Endothelial cell of umbilical vein (primary cell): Measurements from ENCODE around the gene MYLK. TPM values are rescaled to one million over a fixed set of nuclear protein-coding genes. Genes with fewer than 3 reads are reported as not detected.
"Not testable (repeated sequence)": the region's sequence is repeated elsewhere in the genome, so short reads cannot be mapped to it uniquely, and the experiment has no call there.

Source experiments
- BruUV-seq: library from RNA; stranded (reverse); fragments of 400-500 nt; replicated peaks from 2 replicates; lab custom pipeline; 2021; lab: Mats Ljungman, UMichigan
- CTCF ChIA-PET: fragments of 300-600, 350-600 bp; sonication (Branson Sonifier 250); formaldehyde crosslinking; loops from one replicate; lab custom pipeline; 2021; ENCODE audit warnings: antibody characterized with exemption, inconsistent platforms; lab: Charles Lee
- POLR2A ChIA-PET: fragments of 300-600, 350-600 bp; sonication (Branson Sonifier 250); formaldehyde crosslinking; loops from one replicate; lab custom pipeline; 2021; ENCODE audit warnings: antibody characterized with exemption, inconsistent platforms; lab: Charles Lee
- DNase-seq: peaks from one replicate; pipeline ENCODE4 v3.0.0-alpha.2; 2011; ENCODE audit warnings: low read depth, low spot score
- FAIRE-seq: peaks from 2 replicates; lab custom pipeline; 2011; peaks lifted over from hg19 to GRCh38; lab: Jason Lieb, UNC
- H2AFZ ChIP-seq: 2 replicates; pipeline ENCODE4 v1.6.0; 2012; ENCODE audit warnings: low read depth, low read length, control low read depth, inconsistent platforms
- H3K27ac ChIP-seq: 2 replicates; pipeline ENCODE4 v1.5.1; 2011; ENCODE audit warnings: low read depth, mild to moderate bottlenecking, control low read depth, low read length, moderate library complexity; ENCODE audit not compliant: insufficient read depth
- H3K27me3 ChIP-seq, 2 experiments: 2 replicates each; pipeline versions ENCODE4 v1.6.0 to v1.6.1; 2011; ENCODE audit warnings: low read length in 2 of 2, mixed read lengths in 1 of 2; ENCODE audit not compliant: control insufficient read depth in 2 of 2, insufficient read depth in 2 of 2
- H3K36me3 ChIP-seq, 2 experiments: 2 replicates in 1 of 2; 3 replicates in 1 of 2; pipeline ENCODE4 v1.5.1; 2011; ENCODE audit warnings: low read length in 2 of 2, mild to moderate bottlenecking in 1 of 2, moderate library complexity in 1 of 2; ENCODE audit not compliant: control insufficient read depth in 2 of 2, insufficient read depth in 2 of 2; ENCODE audit errors: extremely low read depth in 1 of 2
- H3K4me1 ChIP-seq: 3 replicates; pipeline ENCODE4 v1.5.1; 2011; ENCODE audit warnings: mild to moderate bottlenecking, low read length; ENCODE audit not compliant: control insufficient read depth, insufficient read depth; ENCODE audit errors: extremely low read depth
- H3K4me2 ChIP-seq: 2 replicates; pipeline ENCODE4 v1.6.1; 2011; ENCODE audit warnings: low read length, control low read depth, mixed read lengths; ENCODE audit not compliant: insufficient read depth
- H3K4me3 ChIP-seq, 3 experiments: fragments of 200-600 bp in 1 of 3; sonication (generic), shearing (Covaris generic) in 1 of 3; replicated peaks in 1 of 3; 2 replicates each; pipeline ENCODE4 v1.5.1; 2011 to 2016; ENCODE audit warnings: control low read depth in 3 of 3, low read length in 3 of 3, mild to moderate bottlenecking in 2 of 3, inconsistent platforms in 1 of 3, low read depth in 1 of 3, moderate library complexity in 1 of 3; ENCODE audit not compliant: insufficient read depth in 1 of 3
- H3K79me2 ChIP-seq: 2 replicates; pipeline ENCODE4 v1.6.0; 2012; ENCODE audit warnings: low read length, inconsistent platforms; ENCODE audit not compliant: control insufficient read depth, insufficient read depth
- H3K9ac ChIP-seq: replicated peaks from 2 replicates; pipeline ENCODE3; 2011; ENCODE audit warnings: low read length, control low read depth; ENCODE audit not compliant: insufficient read depth; ENCODE audit errors: extremely low read depth
- H3K9me1 ChIP-seq: replicated peaks from 3 replicates; pipeline ENCODE4 v1.6.0; 2011; ENCODE audit warnings: mild to moderate bottlenecking, low read length; ENCODE audit not compliant: control insufficient read depth, insufficient read depth; ENCODE audit errors: extremely low read depth
- H3K9me3 ChIP-seq: replicated peaks from 2 replicates; pipeline ENCODE4 v1.5.1; 2012; ENCODE audit warnings: low read length, inconsistent platforms; ENCODE audit not compliant: control insufficient read depth, insufficient read depth
- H4K20me1 ChIP-seq: replicated peaks from 2 replicates; pipeline ENCODE3; 2011; ENCODE audit warnings: mild to moderate bottlenecking, low read length; ENCODE audit not compliant: control insufficient read depth, insufficient read depth; ENCODE audit errors: extremely low read depth
- EZH2 ChIP-seq: IDR thresholded peaks from 2 replicates; pipeline ENCODE4 v1.6.1; 2012; ENCODE audit warnings: borderline replicate concordance, low read depth, mild to moderate bottlenecking, moderate library complexity, low read length, inconsistent platforms; ENCODE audit not compliant: severe bottlenecking
- FOS ChIP-seq: IDR thresholded peaks from 2 replicates; pipeline ENCODE4 v1.6.1; 2011; ENCODE audit warnings: mild to moderate bottlenecking, low read length, moderate library complexity, borderline replicate concordance; ENCODE audit not compliant: insufficient read depth
- GATA2 ChIP-seq: IDR thresholded peaks from 2 replicates; pipeline ENCODE4 v1.7.0; 2011; ENCODE audit warnings: low read depth, mild to moderate bottlenecking, moderate library complexity, mixed read lengths, low read length; ENCODE audit not compliant: insufficient read length, insufficient read depth
- JUN ChIP-seq: IDR thresholded peaks from 2 replicates; pipeline ENCODE4 v1.6.1; 2011; ENCODE audit warnings: borderline replicate concordance, low read depth; ENCODE audit not compliant: insufficient read length, insufficient read depth
- MYC ChIP-seq: IDR thresholded peaks from one replicate; pipeline ENCODE4 v1.6.1; 2011; ENCODE audit warnings: mild to moderate bottlenecking, low read depth, low read length
- POLR2A ChIP-seq: IDR thresholded peaks from 2 replicates; pipeline ENCODE4 v1.6.1; 2012; ENCODE audit warnings: low read depth, mild to moderate bottlenecking, control low read depth, low read length
- POLR2AphosphoS5 ChIP-seq: IDR thresholded peaks from 2 replicates; pipeline ENCODE4 v1.6.1; 2012; ENCODE audit warnings: low read depth, mild to moderate bottlenecking, control low read depth, low read length, moderate library complexity; ENCODE audit not compliant: insufficient read depth
- dilution Hi-C: fragments of 300-500 bp; cut with MboI; formaldehyde crosslinking; loops from one replicate; pipeline ENCODE4 v1.15.0; 2019; ENCODE audit warnings: low sequenced_read_pairs; ENCODE audit not compliant: extremely low pct_ligation_motif_present
- intact Hi-C: fragments of 100-400 bp; cut with micrococcal nuclease; formaldehyde crosslinking; loops from one replicate; pipeline ENCODE4 v1.10.0; 2022
- polyA plus RNA-seq, 4 experiments: library from polyadenylated mRNA; depleted of rRNA in 3 of 4; stranded (reverse) in 3 of 4; unstranded in 1 of 4; fragments of >200 nt; gene quantifications; 2 replicates each; pipeline versions ENCODE4 v1.2.1 to v1.2.3, GENCODE V29; 2011 to 2012; ENCODE audit warnings: missing spikeins in 1 of 4
- total RNA-seq: library from RNA; stranded (reverse); gene quantifications from 2 replicates; pipeline ENCODE4 v1.2.3, GENCODE V29; 2021
- TF ChIP-seq, protein P1 (sequence below), 2 donors: IDR thresholded peaks; 1 replicate in 1 of 2; 2 replicates in 1 of 2; pipeline ENCODE4 v1.5.1; 2011; ENCODE audit warnings: low read length in 2 of 2, mild to moderate bottlenecking in 2 of 2, moderate library complexity in 2 of 2, control low read depth in 1 of 2, inconsistent platforms in 1 of 2, low read depth in 1 of 2; ENCODE audit not compliant: insufficient read depth in 1 of 2; ENCODE audit errors: extremely low read depth in 1 of 2
- TF ChIP-seq, protein P2 (sequence below): IDR thresholded peaks from 2 replicates; pipeline ENCODE4 v1.6.1; 2011; ENCODE audit not compliant: insufficient read depth, insufficient read length

The MYLK gene
- total and polyA plus RNA-seq, 2 donors (not counting 3 experiments of a cell fraction or from before 2014, with no cell fraction given), result 10.0 to 22.2 TPM

DNA sequence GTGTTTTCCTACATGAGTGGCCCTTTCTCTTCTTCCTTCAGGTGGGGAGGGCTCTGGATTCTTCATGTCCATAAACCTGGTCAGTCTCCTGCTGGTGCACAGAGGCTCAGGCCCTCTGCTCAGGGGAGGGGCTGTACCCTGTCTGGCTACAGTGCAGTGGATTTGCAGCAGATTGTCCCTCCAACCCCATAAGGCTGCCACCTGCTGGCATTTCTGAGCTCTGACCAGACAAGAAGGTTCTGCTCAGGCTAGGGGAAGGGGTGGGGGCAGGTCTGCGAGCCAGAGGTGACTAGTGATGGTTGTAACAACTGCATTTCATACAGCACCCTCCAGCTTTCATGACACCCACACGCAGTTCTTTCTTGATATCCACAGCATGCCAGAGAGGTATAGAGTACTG is 182.1 kb downstream of the MYLK start:
- H3K4me2 ChIP-seq, BruUV-seq, dilution Hi-C loops, H3K36me3 ChIP-seq, H3K9me1 ChIP-seq, H3K4me1 ChIP-seq, H3K27me3 ChIP-seq, H2AFZ ChIP-seq, H3K9ac ChIP-seq, H3K79me2 ChIP-seq, H3K4me3 ChIP-seq, H3K9me3 ChIP-seq, H4K20me1 ChIP-seq, H3K27ac ChIP-seq, POLR2A ChIA-PET: not testable (repeated sequence)
- intact Hi-C loops, result loop anchor here (1.0 kb wide), 2 partner anchors 17 to 50 kb away; no protein-coding TSS in a partner anchor
- peak; percentile 88 for FAIRE-seq
- CTCF ChIA-PET, result interaction anchor here (0.6 to 9.5 kb wide), 15 partner anchors 9 to 60 kb away, joined by 3 to 299 read pairs (median 6); no protein-coding TSS in a partner anchor
- peak; percentile 66 for DNase-seq
- TF ChIP-seq, protein P1, sequence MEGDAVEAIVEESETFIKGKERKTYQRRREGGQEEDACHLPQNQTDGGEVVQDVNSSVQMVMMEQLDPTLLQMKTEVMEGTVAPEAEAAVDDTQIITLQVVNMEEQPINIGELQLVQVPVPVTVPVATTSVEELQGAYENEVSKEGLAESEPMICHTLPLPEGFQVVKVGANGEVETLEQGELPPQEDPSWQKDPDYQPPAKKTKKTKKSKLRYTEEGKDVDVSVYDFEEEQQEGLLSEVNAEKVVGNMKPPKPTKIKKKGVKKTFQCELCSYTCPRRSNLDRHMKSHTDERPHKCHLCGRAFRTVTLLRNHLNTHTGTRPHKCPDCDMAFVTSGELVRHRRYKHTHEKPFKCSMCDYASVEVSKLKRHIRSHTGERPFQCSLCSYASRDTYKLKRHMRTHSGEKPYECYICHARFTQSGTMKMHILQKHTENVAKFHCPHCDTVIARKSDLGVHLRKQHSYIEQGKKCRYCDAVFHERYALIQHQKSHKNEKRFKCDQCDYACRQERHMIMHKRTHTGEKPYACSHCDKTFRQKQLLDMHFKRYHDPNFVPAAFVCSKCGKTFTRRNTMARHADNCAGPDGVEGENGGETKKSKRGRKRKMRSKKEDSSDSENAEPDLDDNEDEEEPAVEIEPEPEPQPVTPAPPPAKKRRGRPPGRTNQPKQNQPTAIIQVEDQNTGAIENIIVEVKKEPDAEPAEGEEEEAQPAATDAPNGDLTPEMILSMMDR (IDR thresholded peaks at IDR 0.05; ENCODE audit: extremely low read depth in 1 of 2, insufficient read depth in 1 of 2, low read depth in 1 of 2, low read length in 2 of 2), result peak; percentile 54 to 64

DNA sequence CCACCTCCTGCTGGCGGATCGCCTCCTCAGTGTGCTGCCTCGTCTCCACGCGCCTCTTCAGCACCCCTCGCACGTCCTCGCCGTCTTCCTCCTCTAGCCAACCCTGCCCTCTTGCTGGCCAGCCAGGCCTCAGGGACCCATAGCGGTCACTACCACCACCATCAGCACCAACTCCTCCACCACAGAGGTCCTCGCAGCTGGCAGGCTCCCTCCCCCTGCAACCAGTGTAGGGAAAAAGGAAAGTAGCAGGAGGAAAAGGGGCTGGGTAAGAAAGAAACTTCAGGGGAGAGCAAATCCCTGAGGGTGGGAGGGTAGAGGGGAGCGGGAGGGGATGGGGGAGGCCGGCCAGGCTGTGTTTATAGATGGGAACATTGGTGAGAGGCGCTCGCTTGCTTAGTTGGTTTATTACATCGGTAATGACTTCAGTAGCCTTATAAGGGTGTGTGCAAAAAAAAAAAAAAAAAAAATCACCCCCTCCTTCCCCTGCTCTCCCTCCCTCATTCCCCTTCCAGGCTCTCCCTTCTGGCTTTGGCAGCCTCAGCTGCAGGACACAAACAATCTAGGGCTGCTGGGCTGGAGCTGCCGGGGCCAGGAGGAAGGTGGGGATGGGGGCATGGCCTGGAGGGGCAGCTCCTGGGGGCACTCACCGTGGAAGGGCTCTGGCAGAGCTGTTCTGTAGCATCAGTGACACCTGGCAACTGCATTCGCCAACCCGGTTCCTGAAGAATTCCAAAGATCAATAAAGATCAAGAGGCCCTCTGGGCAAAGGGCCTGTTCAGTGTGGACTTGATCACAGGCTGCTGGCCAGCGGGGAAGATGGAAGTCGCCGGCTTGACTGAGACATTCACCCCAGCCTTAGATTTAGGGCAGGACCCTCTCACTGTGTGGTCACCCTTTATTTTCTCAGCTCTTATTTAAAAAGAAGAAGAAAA is 183.1 kb downstream of the MYLK start:
- Histone ChIP-seq H3K9ac (no peak overlapping the region), H3K4me1 (peaks cover 3% of the 10 kb centered on the region), H3K27ac (no peak overlapping the region), H3K4me3 (no peak overlapping the region), H3K9me3 (no peaks in the 10 kb centered on the region), H3K27me3 (no peaks in the 10 kb centered on the region), H4K20me1 (no peaks in the 10 kb centered on the region), H2AFZ (no peak overlapping the region), H3K4me2 (no peak overlapping the region), H3K79me2 (no peaks in the 10 kb centered on the region), H3K36me3 (no peaks in the 10 kb centered on the region), H3K9me1 (no peaks in the 10 kb centered on the region)
- FAIRE-seq (no peak), DNase-seq (no peak)
- no TSS peak for BruUV-seq
- dilution Hi-C loops, result no loop called here
- TF ChIP-seq MYC (no peak), POLR2A (no peak), EZH2 (no peak), FOS (no peak), GATA2 (no peak), JUN (no peak), POLR2AphosphoS5 (no peak)
- TF ChIP-seq, protein P2, sequence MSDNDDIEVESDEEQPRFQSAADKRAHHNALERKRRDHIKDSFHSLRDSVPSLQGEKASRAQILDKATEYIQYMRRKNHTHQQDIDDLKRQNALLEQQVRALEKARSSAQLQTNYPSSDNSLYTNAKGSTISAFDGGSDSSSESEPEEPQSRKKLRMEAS, result no peak
- TF ChIP-seq, protein P1 (IDR thresholded peaks at IDR 0.05; ENCODE audit: extremely low read depth in 1 of 2, insufficient read depth in 1 of 2, low read depth in 1 of 2, low read length in 2 of 2), result no peak
- intact Hi-C loops, result no loop called here
- ChIA-PET POLR2A (no interaction called here), CTCF (interaction anchor here (0.7 to 9.5 kb wide), 10 partner anchors 8 to 59 kb away, joined by 3 to 299 read pairs (median 8); no protein-coding TSS in a partner anchor)
